ENCODE measurements around the gene TVP23C. TPM values are rescaled to one million over a fixed set of nuclear protein-coding genes. Genes with fewer than 3 reads are reported as not detected.

Gene TVP23C
- total RNA-seq, 1 donor from 2014 or later, result 4.8 TPM

GRCh38 chr17:15485045-15485444 is 78.2 kb downstream of the TVP23C start:
- no peak overlapping the region for H3K27ac ChIP-seq (replicated peaks)
- DNase-seq, result no peak
- no peaks in the 10 kb centered on the region for H3K36me3 ChIP-seq
- H3K9me3 ChIP-seq (replicated peaks), result no peaks in the 10 kb centered on the region
- no peak overlapping the region for H3K4me3 ChIP-seq
- TF ChIP-seq CTCF (IDR thresholded peaks at IDR 0.05; ENCODE audit: borderline replicate concordance), result no peak
- peaks cover 5% of the 10 kb centered on the region for H3K4me1 ChIP-seq
- intact Hi-C loops (cut with micrococcal nuclease), result no loop called here
- H3K27me3 ChIP-seq (ENCODE audit: low read depth), result no peaks in the 10 kb centered on the region

GRCh38 chr17:15483431-15483830 is 79.9 kb downstream of the TVP23C start:
- intact Hi-C loops (cut with micrococcal nuclease), result no loop called here
- DNase-seq, result no peak
- Histone ChIP-seq H3K9me3 (replicated peaks) (no peaks in the 10 kb centered on the region), H3K27ac (replicated peaks) (no peak overlapping the region), H3K27me3 (ENCODE audit: low read depth) (no peaks in the 10 kb centered on the region), H3K4me3 (no peak overlapping the region), H3K36me3 (no peaks in the 10 kb centered on the region), H3K4me1 (peaks cover 19% of the 10 kb centered on the region)
- no peak for TF ChIP-seq CTCF (IDR thresholded peaks at IDR 0.05; ENCODE audit: borderline replicate concordance)

GRCh38 chr17:15482476-15482875 is 80.8 kb downstream of the TVP23C start:
- Histone ChIP-seq H3K36me3 (no peaks in the 10 kb centered on the region), H3K4me3 (no peak overlapping the region), H3K4me1 (peaks cover 20% of the 10 kb centered on the region), H3K9me3 (replicated peaks) (no peaks in the 10 kb centered on the region), H3K27ac (replicated peaks) (no peak overlapping the region), H3K27me3 (ENCODE audit: low read depth) (no peaks in the 10 kb centered on the region)
- intact Hi-C loops (cut with micrococcal nuclease), result no loop called here
- no peak for TF ChIP-seq CTCF (IDR thresholded peaks at IDR 0.05; ENCODE audit: borderline replicate concordance)
- no peak for DNase-seq

- no peak for TF ChIP-seq CTCF (IDR thresholded peaks at IDR 0.05; ENCODE audit: borderline replicate concordance)
- Histone ChIP-seq H3K36me3 (no peaks in the 10 kb centered on the region), H3K9me3 (replicated peaks) (no peaks in the 10 kb centered on the region), H3K27ac (replicated peaks) (no peak overlapping the region), H3K27me3 (ENCODE audit: low read depth) (no peaks in the 10 kb centered on the region), H3K4me1 (peaks cover 20% of the 10 kb centered on the region), H3K4me3 (no peak overlapping the region)
- intact Hi-C loops (cut with micrococcal nuclease), result no loop called here
- no peak for DNase-seq
Observed at GRCh38 chr17:15481481-15481880, 81.8 kb downstream of the TVP23C start.

- intact Hi-C loops (cut with micrococcal nuclease), result no loop called here
- Histone ChIP-seq H3K4me3 (no peak overlapping the region), H3K4me1 (peaks cover 20% of the 10 kb centered on the region), H3K36me3 (no peaks in the 10 kb centered on the region), H3K27ac (replicated peaks) (no peak overlapping the region), H3K9me3 (replicated peaks) (no peaks in the 10 kb centered on the region), H3K27me3 (ENCODE audit: low read depth) (no peaks in the 10 kb centered on the region)
- no peak for DNase-seq
- TF ChIP-seq CTCF (IDR thresholded peaks at IDR 0.05; ENCODE audit: borderline replicate concordance), result no peak
Observed at GRCh38 chr17:15480204-15480603, 83.1 kb downstream of the TVP23C start.

GRCh38 chr17:15479703-15480102 is 83.6 kb downstream of the TVP23C start:
- TF ChIP-seq CTCF (IDR thresholded peaks at IDR 0.05; ENCODE audit: borderline replicate concordance), result no peak

More at GRCh38 chr17:15479703-15480102, 83.6 kb downstream of the TVP23C start:
- intact Hi-C loops (cut with micrococcal nuclease), result no loop called here
- Histone ChIP-seq H3K4me1 (peaks cover 20% of the 10 kb centered on the region), H3K27ac (replicated peaks) (no peak overlapping the region), H3K9me3 (replicated peaks) (no peaks in the 10 kb centered on the region), H3K36me3 (no peaks in the 10 kb centered on the region), H3K27me3 (ENCODE audit: low read depth) (no peaks in the 10 kb centered on the region), H3K4me3 (no peak overlapping the region)
- no peak for DNase-seq

Measured in left ventricle myocardium inferior (tissue), 1 donor.